ENCODE measurements around the gene SKIL.

Gene SKIL

GRCh38 chr3:170353485-170353884 is 4.0 kb upstream of the SKIL start:
- no peaks in the 10 kb centered on the region for H3K27me3 ChIP-seq (ENCODE audit: control insufficient read depth, insufficient read depth, low read length)
- no peaks in the 10 kb centered on the region for H3K36me3 ChIP-seq (ENCODE audit: control insufficient read depth, insufficient read depth, low read length)
- no peak overlapping the region for H3K9ac ChIP-seq (ENCODE audit: low read depth, low read length)
- H3K9me3 ChIP-seq (ENCODE audit: control insufficient read depth, insufficient read depth, low read length), result no peaks in the 10 kb centered on the region
- H3K4me3 ChIP-seq (ENCODE audit: low read depth, low read length), result no peak overlapping the region
- peaks cover 17% of the 10 kb centered on the region for H3K4me1 ChIP-seq (ENCODE audit: control insufficient read depth, insufficient read depth, low read length)

GRCh38 chr3:170354760-170355159 is 2.8 kb upstream of the SKIL start:
- Histone ChIP-seq H3K36me3 (ENCODE audit: control insufficient read depth, insufficient read depth, low read length) (no peaks in the 10 kb centered on the region), H3K9me3 (ENCODE audit: control insufficient read depth, insufficient read depth, low read length) (no peaks in the 10 kb centered on the region), H3K4me1 (ENCODE audit: control insufficient read depth, insufficient read depth, low read length) (peaks cover 17% of the 10 kb centered on the region), H3K9ac (ENCODE audit: low read depth, low read length) (no peak overlapping the region), H3K4me3 (ENCODE audit: low read depth, low read length) (peak overlapping the region; percentile 24), H3K27me3 (ENCODE audit: control insufficient read depth, insufficient read depth, low read length) (no peaks in the 10 kb centered on the region)

DNA sequence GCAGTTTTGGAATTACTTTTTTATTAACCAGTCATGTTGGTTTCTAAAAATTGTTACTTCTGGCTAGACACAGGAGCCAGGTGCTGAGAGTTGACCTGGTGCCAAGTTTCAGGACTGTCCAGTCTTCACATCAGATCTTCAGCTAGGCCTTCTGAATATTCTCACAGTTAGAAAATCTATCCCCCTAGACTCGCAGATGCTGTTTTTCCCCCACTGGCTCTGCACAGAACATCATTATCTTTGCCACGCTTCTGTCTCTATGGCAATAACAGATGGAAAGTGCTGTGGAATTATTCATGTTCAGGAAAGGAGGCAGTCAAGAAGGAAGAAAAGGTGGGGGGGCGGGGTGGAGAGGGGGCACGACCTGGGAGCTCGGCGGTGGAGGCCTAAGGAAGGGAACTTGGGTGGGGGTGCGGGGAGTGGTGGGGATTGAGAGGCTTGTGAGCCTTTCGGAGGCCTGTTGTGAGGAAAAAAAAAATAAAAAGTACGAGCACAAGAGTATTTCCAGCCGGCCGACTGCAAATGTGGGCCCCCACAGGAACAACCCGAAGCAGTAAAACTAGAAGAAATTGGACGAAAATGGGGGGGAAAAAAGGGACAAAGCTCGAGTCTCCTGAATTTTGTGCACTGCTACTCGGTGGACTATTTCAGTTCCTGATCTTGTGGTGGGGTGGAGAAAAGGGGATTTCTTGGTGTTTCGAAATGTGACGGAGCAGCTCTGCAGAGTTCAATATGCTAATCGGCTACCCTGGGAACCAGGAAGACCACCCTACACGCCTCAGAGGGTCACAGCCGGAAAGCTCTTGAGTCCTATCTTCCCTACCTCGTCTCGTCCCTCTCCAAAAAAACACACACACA is 1.5 kb upstream of the SKIL start:
- no peaks in the 10 kb centered on the region for H3K9me3 ChIP-seq (ENCODE audit: control insufficient read depth, insufficient read depth, low read length)

GRCh38 chr3:170356596-170357175 is 829 bp upstream of the SKIL start:
- Histone ChIP-seq H3K36me3 (ENCODE audit: control insufficient read depth, insufficient read depth, low read length) (peaks cover 5% of the 10 kb centered on the region), H3K9ac (ENCODE audit: low read depth, low read length) (peak overlapping the region; percentile 77), H3K4me1 (ENCODE audit: control insufficient read depth, insufficient read depth, low read length) (peaks cover 13% of the 10 kb centered on the region), H3K27me3 (ENCODE audit: control insufficient read depth, insufficient read depth, low read length) (no peaks in the 10 kb centered on the region), H3K4me3 (ENCODE audit: low read depth, low read length) (peak overlapping the region; percentile 71), H3K9me3 (ENCODE audit: control insufficient read depth, insufficient read depth, low read length) (no peaks in the 10 kb centered on the region)

More for the DNA sequence above, 1.5 kb upstream of the SKIL start:
- peaks cover 15% of the 10 kb centered on the region for H3K4me1 ChIP-seq (ENCODE audit: control insufficient read depth, insufficient read depth, low read length)
- peak overlapping the region; percentile 71 for H3K4me3 ChIP-seq (ENCODE audit: low read depth, low read length)
- H3K27me3 ChIP-seq (ENCODE audit: control insufficient read depth, insufficient read depth, low read length), result no peaks in the 10 kb centered on the region
- H3K36me3 ChIP-seq (ENCODE audit: control insufficient read depth, insufficient read depth, low read length), result peaks cover 5% of the 10 kb centered on the region
- H3K9ac ChIP-seq (ENCODE audit: low read depth, low read length), result peak overlapping the region; percentile 77

DNA sequence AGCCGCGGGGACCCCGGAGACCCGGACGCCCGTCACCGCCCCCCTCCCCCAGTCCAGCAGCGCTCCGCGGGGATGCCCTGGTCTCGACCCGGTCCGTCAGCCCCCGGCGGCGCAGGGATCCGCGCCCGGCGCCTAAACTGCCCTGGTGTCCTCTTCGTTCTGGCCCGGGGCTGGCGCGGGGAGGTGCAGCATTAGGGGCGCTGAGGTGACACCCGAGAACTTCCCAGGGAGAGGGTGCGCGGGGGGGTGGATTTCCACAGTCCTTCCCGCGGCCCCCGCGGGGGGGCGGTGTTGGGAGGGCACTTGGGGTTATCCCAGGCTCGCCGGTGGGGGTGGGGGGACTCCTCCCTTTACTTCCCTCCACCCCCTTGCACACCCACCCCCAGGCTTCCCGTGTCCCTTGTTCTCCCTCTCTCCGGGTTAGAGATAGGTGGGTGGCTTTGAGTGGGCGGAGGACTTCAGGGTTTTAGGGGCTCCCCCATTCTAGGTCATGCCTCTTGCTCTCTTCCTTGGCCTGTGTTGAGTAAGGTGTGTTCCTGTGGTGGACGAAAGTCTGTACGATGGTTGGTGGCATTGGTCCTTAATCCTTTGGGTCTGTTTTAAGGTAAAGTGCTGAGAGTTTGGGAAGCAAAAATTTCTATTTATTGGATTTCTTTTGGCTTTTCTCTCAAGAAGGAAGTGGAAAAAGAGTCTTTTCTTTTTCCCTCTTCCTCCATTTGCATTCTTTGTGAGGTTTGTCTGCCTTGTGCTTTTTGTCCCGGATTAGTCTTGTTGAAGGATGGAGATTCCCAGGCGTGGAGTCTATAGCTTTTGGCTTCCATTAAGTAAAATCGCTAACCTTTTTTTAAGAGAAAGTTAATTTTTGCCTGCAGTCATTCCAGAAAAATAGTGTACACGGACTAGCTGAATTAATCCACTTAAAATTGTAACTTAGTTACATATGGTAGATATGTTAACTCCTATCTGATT is 811 bp downstream of the SKIL start:
- no peaks in the 10 kb centered on the region for H3K9me3 ChIP-seq (ENCODE audit: control insufficient read depth, insufficient read depth, low read length)
- no peaks in the 10 kb centered on the region for H3K27me3 ChIP-seq (ENCODE audit: control insufficient read depth, insufficient read depth, low read length)
- H3K4me3 ChIP-seq (ENCODE audit: low read depth, low read length), result peak overlapping the region; percentile 88
- peaks cover 5% of the 10 kb centered on the region for H3K36me3 ChIP-seq (ENCODE audit: control insufficient read depth, insufficient read depth, low read length)
- H3K9ac ChIP-seq (ENCODE audit: low read depth, low read length), result peak overlapping the region; percentile 85
- peaks cover 9% of the 10 kb centered on the region for H3K4me1 ChIP-seq (ENCODE audit: control insufficient read depth, insufficient read depth, low read length)

DNA sequence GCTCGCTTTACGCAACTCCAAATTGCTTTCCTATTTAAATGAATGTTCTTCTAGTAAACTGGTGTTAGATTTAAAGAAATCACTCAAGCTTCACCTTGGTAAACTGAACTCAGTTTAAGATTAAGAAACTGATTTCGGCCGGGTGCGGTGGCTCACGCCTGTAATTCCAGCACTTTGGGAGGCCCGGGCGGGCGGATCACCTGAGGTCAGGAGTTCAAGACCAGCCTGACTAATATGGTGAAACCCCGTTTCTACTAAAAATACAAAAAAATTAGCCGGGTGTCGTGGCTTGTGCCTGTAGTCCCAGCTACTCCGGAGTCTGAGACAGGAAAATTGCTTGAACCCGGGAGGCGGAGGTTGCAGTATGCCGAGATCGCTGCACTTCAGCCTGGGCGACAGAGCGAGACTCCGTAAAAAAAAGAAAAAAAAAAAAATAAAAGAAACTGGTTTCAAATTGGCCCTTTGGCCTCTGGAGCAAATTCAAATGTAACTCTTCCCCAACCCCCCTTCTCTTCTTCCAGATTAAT is 1.7 kb downstream of the SKIL start:
- peaks cover 5% of the 10 kb centered on the region for H3K36me3 ChIP-seq (ENCODE audit: control insufficient read depth, insufficient read depth, low read length)

GRCh38 chr3:170360466-170360865 is 3.0 kb downstream of the SKIL start:
- Histone ChIP-seq H3K4me3 (ENCODE audit: low read depth, low read length) (peak overlapping the region; percentile 88), H3K9ac (ENCODE audit: low read depth, low read length) (no peak overlapping the region), H3K36me3 (ENCODE audit: control insufficient read depth, insufficient read depth, low read length) (peaks cover 5% of the 10 kb centered on the region), H3K27me3 (ENCODE audit: control insufficient read depth, insufficient read depth, low read length) (no peaks in the 10 kb centered on the region), H3K4me1 (ENCODE audit: control insufficient read depth, insufficient read depth, low read length) (peaks cover 3% of the 10 kb centered on the region), H3K9me3 (ENCODE audit: control insufficient read depth, insufficient read depth, low read length) (no peaks in the 10 kb centered on the region)

More for the DNA sequence above, 1.7 kb downstream of the SKIL start:
- Histone ChIP-seq H3K9me3 (ENCODE audit: control insufficient read depth, insufficient read depth, low read length) (no peaks in the 10 kb centered on the region), H3K4me3 (ENCODE audit: low read depth, low read length) (peak overlapping the region; percentile 88), H3K9ac (ENCODE audit: low read depth, low read length) (peak overlapping the region; percentile 85), H3K27me3 (ENCODE audit: control insufficient read depth, insufficient read depth, low read length) (no peaks in the 10 kb centered on the region), H3K4me1 (ENCODE audit: control insufficient read depth, insufficient read depth, low read length) (peaks cover 5% of the 10 kb centered on the region)

DNA sequence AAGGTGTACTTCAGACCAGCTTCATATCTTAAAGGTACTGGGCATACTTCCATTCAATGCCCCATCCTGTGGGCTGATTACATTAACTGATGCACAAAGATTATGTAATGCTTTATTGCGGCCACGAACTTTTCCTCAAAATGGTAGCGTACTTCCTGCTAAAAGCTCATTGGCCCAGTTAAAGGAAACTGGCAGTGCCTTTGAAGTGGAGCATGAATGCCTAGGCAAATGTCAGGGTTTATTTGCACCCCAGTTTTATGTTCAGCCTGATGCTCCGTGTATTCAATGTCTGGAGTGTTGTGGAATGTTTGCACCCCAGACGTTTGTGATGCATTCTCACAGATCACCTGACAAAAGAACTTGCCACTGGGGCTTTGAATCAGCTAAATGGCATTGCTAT is 3.4 kb downstream of the SKIL start:
- no peak overlapping the region for H3K9ac ChIP-seq (ENCODE audit: low read depth, low read length)
- H3K4me1 ChIP-seq (ENCODE audit: control insufficient read depth, insufficient read depth, low read length), result no peaks in the 10 kb centered on the region
- peak overlapping the region; percentile 88 for H3K4me3 ChIP-seq (ENCODE audit: low read depth, low read length)

GRCh38 chr3:170361711-170362110 is 4.2 kb downstream of the SKIL start:
- Histone ChIP-seq H3K9ac (ENCODE audit: low read depth, low read length) (peak overlapping the region; percentile 29), H3K9me3 (ENCODE audit: control insufficient read depth, insufficient read depth, low read length) (no peaks in the 10 kb centered on the region), H3K36me3 (ENCODE audit: control insufficient read depth, insufficient read depth, low read length) (peaks cover 5% of the 10 kb centered on the region), H3K4me3 (ENCODE audit: low read depth, low read length) (peak overlapping the region; percentile 88), H3K27me3 (ENCODE audit: control insufficient read depth, insufficient read depth, low read length) (no peaks in the 10 kb centered on the region), H3K4me1 (ENCODE audit: control insufficient read depth, insufficient read depth, low read length) (no peaks in the 10 kb centered on the region)

More for the DNA sequence above, 3.4 kb downstream of the SKIL start:
- Histone ChIP-seq H3K27me3 (ENCODE audit: control insufficient read depth, insufficient read depth, low read length) (no peaks in the 10 kb centered on the region), H3K9me3 (ENCODE audit: control insufficient read depth, insufficient read depth, low read length) (no peaks in the 10 kb centered on the region), H3K36me3 (ENCODE audit: control insufficient read depth, insufficient read depth, low read length) (peaks cover 5% of the 10 kb centered on the region)

- no peaks in the 10 kb centered on the region for H3K9me3 ChIP-seq (ENCODE audit: control insufficient read depth, insufficient read depth, low read length)
Observed at GRCh38 chr3:170363471-170363994, 6.0 kb downstream of the SKIL start.

DNA sequence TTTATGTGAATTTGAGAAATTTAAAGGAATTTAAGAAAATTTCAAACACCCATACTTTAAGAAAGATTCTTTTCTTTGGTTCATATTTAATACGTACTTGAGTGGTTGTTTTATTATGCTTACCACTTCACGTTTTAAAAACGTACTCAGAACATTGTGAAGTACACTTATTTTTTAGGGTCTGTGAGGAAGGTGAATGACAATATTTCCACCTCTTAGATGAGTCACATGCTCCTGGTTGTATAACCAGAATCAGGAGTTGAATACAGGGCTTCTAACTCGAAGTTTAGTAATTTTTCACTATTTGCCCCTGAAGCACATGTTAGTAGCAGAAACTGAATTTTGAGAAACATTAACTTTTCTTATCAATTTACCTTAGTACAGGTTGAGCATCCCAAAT is 7.5 kb downstream of the SKIL start:
- peak overlapping the region; percentile 88 for H3K4me3 ChIP-seq (ENCODE audit: low read depth, low read length)
- H3K36me3 ChIP-seq (ENCODE audit: control insufficient read depth, insufficient read depth, low read length), result peaks cover 5% of the 10 kb centered on the region
- peak overlapping the region; percentile 51 for H3K9ac ChIP-seq (ENCODE audit: low read depth, low read length)
- no peaks in the 10 kb centered on the region for H3K27me3 ChIP-seq (ENCODE audit: control insufficient read depth, insufficient read depth, low read length)
- no peaks in the 10 kb centered on the region for H3K4me1 ChIP-seq (ENCODE audit: control insufficient read depth, insufficient read depth, low read length)
- no peaks in the 10 kb centered on the region for H3K9me3 ChIP-seq (ENCODE audit: control insufficient read depth, insufficient read depth, low read length)

More at GRCh38 chr3:170363471-170363994, 6.0 kb downstream of the SKIL start:
- Histone ChIP-seq H3K4me1 (ENCODE audit: control insufficient read depth, insufficient read depth, low read length) (no peaks in the 10 kb centered on the region), H3K4me3 (ENCODE audit: low read depth, low read length) (peak overlapping the region; percentile 88), H3K36me3 (ENCODE audit: control insufficient read depth, insufficient read depth, low read length) (peaks cover 5% of the 10 kb centered on the region), H3K9ac (ENCODE audit: low read depth, low read length) (no peak overlapping the region), H3K27me3 (ENCODE audit: control insufficient read depth, insufficient read depth, low read length) (no peaks in the 10 kb centered on the region)

Measured in iPS-15b (cell line).